GM04504 (cell line): ENCODE results near the gene FOXG1.

Experiments
- DNase-seq: peaks from one replicate; pipeline ENCODE4 v3.0.0-alpha.2; 2012; ENCODE audit warnings: low read depth

Gene FOXG1

DNA sequence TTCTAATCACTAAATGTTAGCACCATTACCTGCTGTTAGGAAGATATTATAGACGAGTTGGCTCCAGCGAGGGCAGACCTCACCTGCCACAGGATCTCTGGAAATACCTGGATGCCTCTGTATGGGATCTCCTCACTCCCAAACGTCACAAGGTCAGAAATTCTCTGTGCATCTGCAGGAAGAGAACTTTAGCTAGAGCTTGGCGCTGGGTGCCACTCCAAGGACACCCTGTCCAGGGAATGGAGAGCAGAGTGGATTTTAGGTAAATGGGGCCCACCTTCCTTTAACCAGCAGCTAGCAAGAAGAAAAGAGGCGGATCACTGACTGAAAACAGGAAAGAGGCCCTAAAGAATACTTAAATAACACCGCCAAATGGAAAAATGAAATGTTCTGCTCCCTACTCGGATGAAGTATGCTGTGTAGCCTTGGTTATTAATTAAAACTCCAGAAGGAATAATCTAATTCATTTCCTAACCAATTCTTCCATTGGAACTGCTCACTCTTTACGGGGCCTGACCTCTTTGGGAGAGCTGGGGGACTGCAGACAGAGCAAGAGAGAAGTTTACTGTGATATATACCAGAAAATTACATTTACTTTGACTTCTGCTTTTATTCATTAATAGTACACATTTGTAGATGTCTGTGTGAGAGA, 4.2 kb upstream of the FOXG1 start:
- DNase-seq: no peak

- DNase-seq: no peak
Observed at GRCh38 chr14:28762955-28763326, 3.6 kb upstream of the FOXG1 start.

DNA sequence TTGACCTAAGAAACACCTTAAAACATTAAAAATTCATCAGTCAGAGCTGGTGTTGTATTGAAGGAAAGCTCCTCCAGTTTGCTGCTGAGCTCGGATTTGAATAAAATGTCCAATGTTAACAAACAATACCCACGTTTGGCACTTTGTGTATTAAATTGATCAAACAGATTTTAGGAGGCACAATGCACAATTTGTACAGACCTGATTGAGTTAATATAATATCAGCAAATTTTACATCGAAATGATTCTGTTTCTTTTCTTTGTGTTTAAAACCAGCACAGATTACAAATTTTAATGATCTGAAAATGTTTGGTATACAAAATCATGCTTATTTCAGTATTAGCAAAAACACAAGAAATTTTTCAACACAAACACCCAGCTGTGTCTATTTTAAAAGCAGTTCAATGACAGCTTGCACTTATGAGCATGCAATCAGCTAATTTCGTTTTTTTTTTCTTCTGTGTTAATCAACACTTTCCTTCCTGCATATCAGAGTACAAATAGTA, 2.8 kb upstream of the FOXG1 start:
- DNase-seq: no peak

- no peak for DNase-seq
Observed at GRCh38 chr14:28764257-28765160, 2.1 kb upstream of the FOXG1 start.

DNA sequence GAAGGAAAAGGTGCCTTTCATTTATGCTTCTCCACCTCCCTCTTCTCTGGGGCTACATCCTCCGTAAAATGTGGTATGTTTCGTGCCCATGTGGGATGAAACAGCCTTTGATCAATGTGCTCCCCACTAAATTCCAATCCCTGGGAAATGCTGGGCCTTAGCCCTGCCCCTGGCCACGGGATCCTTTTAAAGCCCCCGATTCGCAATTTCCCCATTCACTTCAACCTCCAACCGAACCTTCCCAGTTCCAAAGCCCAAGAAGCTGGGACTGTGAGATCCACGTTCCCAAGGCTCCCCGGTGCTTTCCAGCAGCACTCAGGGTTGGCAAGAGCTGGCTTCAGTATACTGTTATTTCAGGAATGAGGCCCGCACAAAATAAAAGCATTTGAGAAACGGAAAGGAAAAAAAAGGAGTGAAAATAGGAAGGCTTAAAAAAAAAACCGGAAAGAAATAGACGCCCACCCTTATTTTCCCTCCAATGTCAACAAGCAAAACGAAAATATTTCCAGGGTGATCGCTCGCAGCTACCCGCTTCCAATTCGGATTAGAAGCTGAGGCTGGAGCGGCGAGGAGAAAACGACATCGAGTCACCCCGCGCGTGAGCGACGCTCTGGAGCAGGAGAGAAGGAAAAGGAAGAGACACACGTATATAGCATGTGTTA, 1.3 kb upstream of the FOXG1 start:
- no peak for DNase-seq

GRCh38 chr14:28765831-28766468, 637 bp upstream of the FOXG1 start:
- no peak for DNase-seq

GRCh38 chr14:28767030-28767852, 654 bp downstream of the FOXG1 start:
- DNase-seq: no peak

GRCh38 chr14:28767853-28768741, 1.5 kb downstream of the FOXG1 start:
- DNase-seq: no peak

GRCh38 chr14:28769276-28769880, 2.8 kb downstream of the FOXG1 start:
- no peak for DNase-seq

GRCh38 chr14:28770061-28770460, 3.5 kb downstream of the FOXG1 start:
- DNase-seq: no peak

- DNase-seq: no peak
Observed at GRCh38 chr14:28770630-28771029, 4.0 kb downstream of the FOXG1 start.

DNA sequence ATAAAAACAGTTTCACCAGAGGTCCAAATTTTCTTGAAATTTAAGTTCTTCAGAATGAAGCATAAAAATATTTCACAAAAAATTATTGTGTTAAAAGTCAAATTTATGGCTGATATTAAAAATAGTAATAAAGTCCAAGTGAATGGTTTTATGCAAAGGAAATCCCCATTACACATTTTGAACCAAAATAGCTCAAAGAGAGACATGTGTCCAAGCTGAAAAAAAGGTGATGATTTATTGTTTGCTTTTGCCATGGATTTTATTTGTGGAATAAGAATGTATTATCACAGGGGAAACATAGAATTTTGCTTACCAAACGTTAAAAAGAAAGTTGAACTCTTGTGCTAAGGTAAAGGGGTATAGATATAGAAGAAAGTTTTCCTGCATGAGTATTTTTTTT, 4.6 kb downstream of the FOXG1 start:
- no peak for DNase-seq

DNA sequence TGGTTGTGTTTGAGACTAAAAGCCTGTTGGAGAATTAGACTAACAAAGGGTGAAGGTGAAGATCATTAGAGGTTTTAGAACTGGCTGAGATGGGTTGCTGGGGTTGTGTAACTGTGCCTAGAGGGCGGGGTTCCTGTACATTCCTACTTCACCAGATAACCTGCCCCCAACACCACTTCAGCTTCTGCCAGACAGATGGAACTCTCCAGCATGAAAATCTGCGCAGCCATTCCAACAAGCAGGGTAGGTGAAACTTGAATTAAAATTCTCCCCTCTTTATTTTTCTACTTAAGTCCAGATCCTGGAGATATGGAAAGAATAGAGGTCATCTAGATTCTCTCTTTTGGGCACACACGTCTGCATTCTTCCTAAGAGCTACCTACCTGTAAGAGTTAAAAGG, 6.0 kb downstream of the FOXG1 start:
- DNase-seq: no peak

DNA sequence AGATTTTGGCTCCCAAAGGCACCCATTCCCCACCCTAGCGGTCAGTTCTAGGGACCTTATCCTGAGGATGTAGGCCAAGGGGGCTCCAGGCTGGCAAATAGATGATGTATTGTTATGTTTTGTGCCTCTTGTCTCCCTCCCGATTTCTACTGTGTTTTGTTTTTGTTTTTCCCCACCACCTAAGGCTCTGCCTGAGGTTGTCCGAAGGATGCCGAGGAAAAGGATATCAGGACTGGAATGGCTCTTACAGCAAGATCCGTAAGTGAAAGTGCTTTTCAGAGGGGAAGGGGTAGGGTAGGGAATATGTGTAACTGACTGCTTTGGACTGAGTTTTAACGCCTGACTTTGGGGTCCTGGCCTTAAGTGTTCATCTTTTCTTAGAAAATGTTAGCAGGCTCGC, 6.6 kb downstream of the FOXG1 start:
- no peak for DNase-seq

DNA sequence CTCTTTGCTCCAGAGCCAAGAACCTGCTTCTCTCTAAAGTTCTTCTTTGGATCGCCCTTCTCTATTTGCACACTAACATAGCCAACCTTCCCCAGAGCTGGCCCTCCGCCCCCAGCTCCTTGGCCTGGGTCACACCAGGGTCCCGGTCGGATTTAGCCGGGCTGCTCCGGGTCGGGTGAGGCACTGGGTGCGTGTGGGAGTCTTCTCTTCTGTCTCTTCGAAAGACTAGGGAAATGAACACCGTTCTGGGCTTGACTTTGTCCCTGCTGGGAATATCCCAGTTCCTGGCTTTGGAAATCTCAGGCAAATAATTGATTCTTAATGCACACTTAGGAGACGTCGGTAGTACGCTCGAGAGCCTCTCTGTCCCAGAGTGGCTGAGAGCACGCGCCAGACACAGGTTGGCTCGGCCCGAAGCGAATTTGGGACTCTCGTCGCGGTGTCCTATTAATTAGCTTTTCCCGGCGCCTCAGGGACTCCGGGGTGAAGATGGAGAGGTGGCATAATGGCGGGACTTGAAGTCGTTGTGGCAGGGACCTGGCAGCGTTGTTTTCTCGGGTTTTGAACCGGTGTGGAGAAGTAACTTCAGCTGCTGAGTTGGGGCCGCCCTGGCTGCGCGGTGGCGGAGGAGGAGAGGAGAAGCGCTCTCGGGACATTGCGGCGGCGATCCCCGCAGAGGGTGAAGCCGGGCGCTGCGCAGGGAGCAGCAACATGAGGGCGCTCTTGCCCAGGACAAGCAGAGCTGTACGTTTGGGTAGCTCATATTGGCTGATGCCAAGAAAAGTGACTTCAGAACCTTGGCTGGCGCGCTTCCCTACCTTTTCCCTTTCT, 7.5 kb downstream of the FOXG1 start:
- peak; percentile 17 for DNase-seq

DNA sequence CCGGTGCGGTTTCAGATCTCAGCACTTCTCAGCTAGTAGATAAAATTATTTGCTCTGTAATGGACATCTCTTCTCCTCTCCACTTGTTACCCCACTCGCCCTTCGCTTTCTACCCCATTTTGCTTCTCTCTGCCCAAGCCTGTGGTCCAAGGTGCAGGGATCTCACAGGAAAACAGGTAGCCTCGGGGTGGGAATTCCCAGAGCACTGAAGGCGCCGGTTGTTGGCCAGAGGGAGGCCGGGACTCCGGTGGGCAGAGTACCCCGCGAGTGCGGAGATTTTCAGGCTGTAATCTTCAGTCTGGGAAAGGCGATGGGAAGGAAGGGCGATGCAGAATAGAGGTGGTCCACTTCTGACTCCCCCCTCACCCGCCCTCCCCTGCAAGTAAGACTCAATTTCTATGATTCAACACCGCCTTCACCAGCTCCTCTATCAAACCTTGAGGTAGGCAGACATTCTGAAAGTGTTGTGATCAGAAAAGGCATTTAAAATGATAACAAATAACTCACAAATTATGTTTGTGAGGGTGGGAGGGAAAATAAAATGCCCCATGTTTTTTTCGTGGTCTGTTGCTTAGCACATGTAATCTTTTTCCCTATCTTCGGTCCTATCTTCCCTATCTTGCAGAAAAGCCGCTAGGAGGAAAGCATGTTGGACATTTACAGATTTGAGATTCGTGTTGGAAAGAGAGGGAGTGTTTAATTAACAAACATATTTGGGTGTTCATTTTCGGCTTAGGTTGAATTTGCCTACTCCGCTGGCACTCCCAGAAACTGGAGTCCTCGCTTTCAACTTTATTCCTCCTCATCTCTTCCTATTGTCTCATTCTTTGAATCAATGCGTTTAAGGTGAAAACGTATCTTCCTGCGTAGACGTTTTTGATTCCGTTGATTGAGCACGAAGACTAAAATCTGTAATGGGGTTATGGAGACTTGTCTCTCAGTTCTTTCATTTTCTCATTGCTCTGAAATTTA, 8.5 kb downstream of the FOXG1 start:
- DNase-seq: no peak

DNA sequence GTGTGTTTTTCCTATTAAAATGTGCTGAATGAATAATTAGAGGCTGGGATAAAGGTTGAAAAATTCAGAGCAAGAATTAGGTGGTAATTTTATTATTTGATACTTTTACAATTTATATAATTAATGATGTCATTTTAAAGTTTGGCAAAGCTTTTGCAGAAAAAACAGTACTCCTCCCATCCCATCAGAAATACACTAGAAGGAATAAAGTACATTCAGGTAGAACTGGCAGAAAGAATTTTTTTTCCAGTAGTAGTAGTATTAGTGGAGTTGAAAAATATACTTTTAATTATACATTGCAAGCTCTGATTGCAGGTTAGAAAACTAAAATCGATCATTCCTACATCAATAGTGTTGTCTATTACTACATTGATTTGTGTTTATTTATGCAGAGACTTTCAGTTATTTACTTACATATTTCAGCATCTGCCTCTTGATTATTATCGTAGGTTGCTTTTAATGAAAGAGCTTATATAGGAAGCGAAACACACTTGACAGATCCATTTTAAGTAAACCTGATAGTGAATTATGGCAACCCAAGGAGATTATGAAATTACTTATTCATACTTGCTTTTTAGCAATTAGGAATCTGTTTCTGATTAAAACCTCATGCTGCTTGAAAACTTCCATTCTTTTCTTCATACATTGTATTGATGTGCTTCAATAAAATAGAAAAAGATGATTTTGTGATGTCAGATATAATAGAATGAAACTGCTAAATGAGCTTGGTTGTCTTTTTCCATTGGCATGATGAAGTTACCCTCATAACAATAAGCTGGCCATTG, 10.1 kb downstream of the FOXG1 start:
- DNase-seq: no peak
